ENCODE measurements around the gene CXCL14.
A peak's percentile ranks its signal among the peaks of the same experiment; 100 is the strongest.

CXCL14 gene

GRCh38 chr5:135565266-135565665 lies 13.5 kb downstream of the CXCL14 start:
- Mint-ChIP-seq H3K4me1 (peaks cover 15% of the 10 kb centered on the region), H3K4me3 (no peak overlapping the region), H3K9me3 (no peaks in the 10 kb centered on the region), H3K27me3 (peaks cover 42% of the 10 kb centered on the region), H3K27ac (no peak overlapping the region)
- DNase-seq (no peak), ATAC-seq (no peak)

- Mint-ChIP-seq H3K27me3 (peaks cover 44% of the 10 kb centered on the region), H3K27ac (no peak overlapping the region), H3K9me3 (no peaks in the 10 kb centered on the region), H3K4me3 (no peak overlapping the region), H3K4me1 (peaks cover 18% of the 10 kb centered on the region)
- ATAC-seq (no peak), DNase-seq (no peak)
Observed at GRCh38 chr5:135564331-135564730, 14.5 kb downstream of the CXCL14 start.

GRCh38 chr5:135561266-135561665 lies 17.5 kb downstream of the CXCL14 start:
- Mint-ChIP-seq H3K27me3 (peaks cover 44% of the 10 kb centered on the region), H3K4me3 (no peak overlapping the region)

GRCh38 chr5:135560858-135561257 lies 17.9 kb downstream of the CXCL14 start:
- no peaks in the 10 kb centered on the region for H3K9me3 Mint-ChIP-seq
- H3K4me1 Mint-ChIP-seq: peaks cover 13% of the 10 kb centered on the region
- ATAC-seq: peak; percentile 90
- DNase-seq: peak; percentile 72 to 85
- H3K27me3 Mint-ChIP-seq: peaks cover 44% of the 10 kb centered on the region
- peak overlapping the region in 1 of 2 donors; percentile 62 for H3K27ac Mint-ChIP-seq
- H3K4me3 Mint-ChIP-seq: no peak overlapping the region

More at GRCh38 chr5:135561266-135561665, 17.5 kb downstream of the CXCL14 start:
- no peak for ATAC-seq
- peaks cover 17% of the 10 kb centered on the region for H3K4me1 Mint-ChIP-seq
- no peaks in the 10 kb centered on the region for H3K9me3 Mint-ChIP-seq
- DNase-seq: no peak
- no peak overlapping the region for H3K27ac Mint-ChIP-seq

GRCh38 chr5:135559354-135559753 lies 19.4 kb downstream of the CXCL14 start:
- no peak for DNase-seq
- Mint-ChIP-seq H3K27ac (no peak overlapping the region), H3K4me1 (peaks cover 12% of the 10 kb centered on the region), H3K4me3 (no peak overlapping the region), H3K27me3 (peaks cover 50% of the 10 kb centered on the region), H3K9me3 (no peaks in the 10 kb centered on the region)
- ATAC-seq: no peak

GRCh38 chr5:135557076-135557838 lies 21.5 kb downstream of the CXCL14 start:
- H3K4me1 Mint-ChIP-seq: peaks cover 12% of the 10 kb centered on the region
- ATAC-seq (no peak), DNase-seq (no peak)
- peaks cover 57% of the 10 kb centered on the region for H3K27me3 Mint-ChIP-seq
- H3K4me3 Mint-ChIP-seq: no peak overlapping the region
- H3K9me3 Mint-ChIP-seq: no peaks in the 10 kb centered on the region
- no peak overlapping the region for H3K27ac Mint-ChIP-seq

GRCh38 chr5:135556620-135557019 lies 22.2 kb downstream of the CXCL14 start:
- DNase-seq: no peak
- Mint-ChIP-seq H3K4me1 (peaks cover 12% of the 10 kb centered on the region), H3K4me3 (no peak overlapping the region), H3K9me3 (no peaks in the 10 kb centered on the region), H3K27me3 (peaks cover 63% of the 10 kb centered on the region), H3K27ac (no peak overlapping the region)
- ATAC-seq: no peak

GRCh38 chr5:135555530-135555929 lies 23.3 kb downstream of the CXCL14 start:
- Mint-ChIP-seq H3K27me3 (peaks cover 69% of the 10 kb centered on the region), H3K27ac (no peak overlapping the region), H3K4me3 (no peak overlapping the region), H3K9me3 (no peaks in the 10 kb centered on the region), H3K4me1 (peaks cover 5% of the 10 kb centered on the region)
- DNase-seq (no peak), ATAC-seq (no peak)

GRCh38 chr5:135553688-135554462 lies 24.9 kb downstream of the CXCL14 start:
- Mint-ChIP-seq H3K9me3 (no peaks in the 10 kb centered on the region), H3K27me3 (peaks cover 70% of the 10 kb centered on the region), H3K4me1 (no peaks in the 10 kb centered on the region), H3K4me3 (no peak overlapping the region), H3K27ac (no peak overlapping the region)
- no peak for ATAC-seq
- no peak for DNase-seq

GRCh38 chr5:135551593-135552447 lies 27.0 kb downstream of the CXCL14 start:
- DNase-seq (peak; percentile 56 to 60), ATAC-seq (peak; percentile 76)
- Mint-ChIP-seq H3K9me3 (no peaks in the 10 kb centered on the region), H3K4me1 (no peaks in the 10 kb centered on the region), H3K27me3 (peaks cover 75% of the 10 kb centered on the region), H3K4me3 (no peak overlapping the region), H3K27ac (no peak overlapping the region)

- DNase-seq: no peak
- Mint-ChIP-seq H3K27ac (no peak overlapping the region), H3K27me3 (peaks cover 83% of the 10 kb centered on the region), H3K9me3 (no peaks in the 10 kb centered on the region), H3K4me3 (no peak overlapping the region), H3K4me1 (peaks cover 9% of the 10 kb centered on the region)
- ATAC-seq: no peak
Observed at GRCh38 chr5:135549413-135549812, 29.4 kb downstream of the CXCL14 start.

- H3K4me3 Mint-ChIP-seq: no peak overlapping the region
- peaks cover 22% of the 10 kb centered on the region for H3K4me1 Mint-ChIP-seq
- no peak for DNase-seq
- no peaks in the 10 kb centered on the region for H3K9me3 Mint-ChIP-seq
- ATAC-seq: no peak
- no peak overlapping the region for H3K27ac Mint-ChIP-seq
- peaks cover 92% of the 10 kb centered on the region for H3K27me3 Mint-ChIP-seq
Observed at GRCh38 chr5:135547590-135548254, 31.1 kb downstream of the CXCL14 start.

GRCh38 chr5:135546912-135547311 lies 31.9 kb downstream of the CXCL14 start:
- Mint-ChIP-seq H3K4me1 (peaks cover 22% of the 10 kb centered on the region), H3K9me3 (no peaks in the 10 kb centered on the region), H3K27ac (no peak overlapping the region), H3K27me3 (peaks cover 94% of the 10 kb centered on the region), H3K4me3 (no peak overlapping the region)
- no peak for DNase-seq
- no peak for ATAC-seq

- Mint-ChIP-seq H3K27me3 (peaks cover 97% of the 10 kb centered on the region), H3K4me1 (peaks cover 22% of the 10 kb centered on the region), H3K27ac (no peak overlapping the region), H3K4me3 (no peak overlapping the region), H3K9me3 (no peaks in the 10 kb centered on the region)
- DNase-seq: no peak
- no peak for ATAC-seq
Observed at GRCh38 chr5:135546101-135546500, 32.7 kb downstream of the CXCL14 start.

- H3K4me3 Mint-ChIP-seq: no peak overlapping the region
- no peak overlapping the region for H3K27ac Mint-ChIP-seq
- DNase-seq: no peak
- no peak for ATAC-seq
- peaks cover 22% of the 10 kb centered on the region for H3K4me1 Mint-ChIP-seq
- no peaks in the 10 kb centered on the region for H3K9me3 Mint-ChIP-seq
- peaks cover 97% of the 10 kb centered on the region for H3K27me3 Mint-ChIP-seq
Observed at GRCh38 chr5:135545099-135545498, 33.7 kb downstream of the CXCL14 start.

Measured in stimulated activated naive CD8-positive, alpha-beta T cell treated with anti-CD3 and anti-CD28 coated beads, Interleukin-15, amount 100 ng/mL, for 72 hours (primary cell).